ENCODE data around the gene FGF12.

The FGF12 gene

DNA sequence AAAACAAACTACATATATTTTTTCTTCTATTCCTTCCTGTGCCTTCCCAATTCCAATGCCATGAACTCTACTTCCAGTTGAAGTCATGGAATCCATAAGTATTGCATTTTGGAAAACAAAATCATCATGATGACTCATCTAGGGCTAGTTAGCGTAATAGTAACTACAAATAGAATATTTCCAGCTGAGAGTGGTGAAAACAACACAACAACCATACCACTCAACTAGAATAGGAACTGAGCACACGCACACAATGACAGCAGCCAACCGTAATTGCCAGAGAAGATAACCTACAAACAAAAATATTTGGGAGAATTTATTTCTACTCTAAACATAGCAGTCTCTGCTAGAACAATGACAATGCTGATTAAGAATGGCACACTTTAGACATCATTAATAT lies 225.9 kb downstream of the FGF12 start:
- TF ChIP-seq ZFX (IDR thresholded peaks at IDR 0.05; ENCODE audit: borderline replicate concordance), result no peak
- TF ChIP-seq, protein P1, sequence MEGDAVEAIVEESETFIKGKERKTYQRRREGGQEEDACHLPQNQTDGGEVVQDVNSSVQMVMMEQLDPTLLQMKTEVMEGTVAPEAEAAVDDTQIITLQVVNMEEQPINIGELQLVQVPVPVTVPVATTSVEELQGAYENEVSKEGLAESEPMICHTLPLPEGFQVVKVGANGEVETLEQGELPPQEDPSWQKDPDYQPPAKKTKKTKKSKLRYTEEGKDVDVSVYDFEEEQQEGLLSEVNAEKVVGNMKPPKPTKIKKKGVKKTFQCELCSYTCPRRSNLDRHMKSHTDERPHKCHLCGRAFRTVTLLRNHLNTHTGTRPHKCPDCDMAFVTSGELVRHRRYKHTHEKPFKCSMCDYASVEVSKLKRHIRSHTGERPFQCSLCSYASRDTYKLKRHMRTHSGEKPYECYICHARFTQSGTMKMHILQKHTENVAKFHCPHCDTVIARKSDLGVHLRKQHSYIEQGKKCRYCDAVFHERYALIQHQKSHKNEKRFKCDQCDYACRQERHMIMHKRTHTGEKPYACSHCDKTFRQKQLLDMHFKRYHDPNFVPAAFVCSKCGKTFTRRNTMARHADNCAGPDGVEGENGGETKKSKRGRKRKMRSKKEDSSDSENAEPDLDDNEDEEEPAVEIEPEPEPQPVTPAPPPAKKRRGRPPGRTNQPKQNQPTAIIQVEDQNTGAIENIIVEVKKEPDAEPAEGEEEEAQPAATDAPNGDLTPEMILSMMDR (IDR thresholded peaks at IDR 0.05), result no peak
- no peak overlapping the region for H3K27ac ChIP-seq

DNA sequence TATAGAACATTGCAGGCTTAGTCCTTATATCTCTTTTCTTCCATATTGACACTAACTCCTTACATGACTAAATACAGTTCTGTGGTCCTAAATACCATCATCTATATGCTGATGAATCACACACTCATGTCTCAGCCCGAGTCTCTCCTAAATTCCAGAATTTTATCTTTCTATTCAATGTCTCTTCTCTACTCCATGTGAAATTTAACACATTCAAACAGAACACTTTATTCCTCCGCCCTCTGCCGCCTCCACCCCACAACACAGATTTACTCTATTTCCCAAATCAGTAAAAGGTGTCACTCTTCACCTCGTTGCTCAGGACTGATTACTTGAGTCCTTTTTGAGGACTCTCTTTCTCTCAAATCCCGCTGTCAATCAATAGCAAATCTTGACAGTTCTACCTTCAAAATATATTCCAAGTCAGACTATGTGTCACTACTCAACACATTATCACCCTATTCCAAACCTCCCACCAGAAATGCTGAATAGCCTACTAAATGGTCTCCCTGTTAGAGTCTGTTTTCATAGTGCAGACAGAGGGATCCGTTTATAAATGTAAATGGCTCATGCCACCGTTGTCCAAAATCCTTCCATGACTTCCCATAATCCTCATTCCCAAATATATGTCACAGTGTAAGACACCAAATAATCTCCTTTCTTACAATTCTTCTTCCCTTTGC lies 230.3 kb downstream of the FGF12 start:
- H3K27ac ChIP-seq, result no peak overlapping the region
- TF ChIP-seq ZFX (IDR thresholded peaks at IDR 0.05; ENCODE audit: borderline replicate concordance), result no peak
- TF ChIP-seq, protein P1 (IDR thresholded peaks at IDR 0.05), result no peak

DNA sequence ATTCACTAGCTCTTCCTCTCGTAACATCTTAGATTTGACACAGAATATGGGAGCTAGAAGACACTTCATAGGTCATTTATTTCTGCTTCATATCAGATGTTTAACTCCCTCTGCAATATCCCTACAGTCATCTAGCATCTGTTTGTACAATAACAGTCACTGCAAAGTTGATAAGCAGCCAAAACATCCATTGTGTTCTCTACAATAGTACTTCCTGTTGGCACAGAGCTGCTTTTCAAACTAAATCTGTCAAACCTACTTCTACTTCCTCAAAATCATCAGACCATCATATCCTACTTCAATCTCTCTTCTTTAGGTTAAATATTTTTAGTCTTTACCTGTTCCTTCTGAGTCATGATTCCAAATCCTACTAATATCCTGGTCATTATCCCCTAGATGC lies 233.2 kb downstream of the FGF12 start:
- no peak for TF ChIP-seq ZFX (IDR thresholded peaks at IDR 0.05; ENCODE audit: borderline replicate concordance)
- TF ChIP-seq, protein P1 (IDR thresholded peaks at IDR 0.05), result no peak
- no peak overlapping the region for H3K27ac ChIP-seq

DNA sequence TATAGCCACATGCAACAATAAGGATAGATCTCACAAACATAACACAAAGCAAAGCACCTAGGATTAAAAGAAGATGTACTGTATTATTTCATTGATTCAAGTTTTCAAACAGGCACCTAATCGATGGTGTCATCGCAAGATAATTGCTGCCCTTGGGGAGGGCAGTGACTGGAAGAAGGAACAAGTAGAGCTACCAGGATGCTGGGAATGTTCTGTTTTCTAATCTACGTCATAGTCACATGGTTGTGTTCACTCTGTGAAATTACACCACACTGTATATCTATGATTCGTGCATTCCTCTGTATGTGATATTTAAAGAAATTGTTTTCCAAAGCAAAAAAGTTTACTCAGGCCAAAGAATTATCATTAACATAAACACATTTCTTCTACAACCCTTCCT lies 236.6 kb downstream of the FGF12 start:
- TF ChIP-seq ZFX (IDR thresholded peaks at IDR 0.05; ENCODE audit: borderline replicate concordance), result no peak
- TF ChIP-seq, protein P1 (IDR thresholded peaks at IDR 0.05), result no peak
- H3K27ac ChIP-seq, result no peak overlapping the region

DNA sequence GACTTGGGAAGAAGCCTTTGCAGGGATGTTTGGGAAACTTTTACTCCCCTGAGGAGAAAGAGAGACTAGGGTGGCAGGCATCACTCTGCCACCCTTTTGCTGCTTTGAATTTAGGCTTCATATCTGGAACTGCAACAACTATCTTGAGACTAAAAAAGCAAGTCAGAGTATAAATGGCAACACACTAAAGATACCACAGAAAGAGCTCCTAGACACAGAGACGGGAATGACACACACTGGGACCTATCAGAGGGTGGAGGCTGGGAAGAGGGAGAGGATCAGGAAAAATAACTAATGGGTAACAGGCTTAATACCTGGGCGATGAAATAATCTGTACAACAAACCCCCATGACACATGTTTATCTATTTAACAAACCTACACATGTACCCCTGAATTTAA lies 237.8 kb downstream of the FGF12 start:
- no peak for TF ChIP-seq ZFX (IDR thresholded peaks at IDR 0.05; ENCODE audit: borderline replicate concordance)
- no peak overlapping the region for H3K27ac ChIP-seq

- TF ChIP-seq ZFX (IDR thresholded peaks at IDR 0.05; ENCODE audit: borderline replicate concordance), result no peak
- TF ChIP-seq, protein P1 (IDR thresholded peaks at IDR 0.05), result no peak
These were observed 240.3 kb downstream of the FGF12 start for GRCh38 chr3:192487033-192487432.

GRCh38 chr3:192482809-192483208 lies 244.5 kb downstream of the FGF12 start:
- no peak overlapping the region for H3K27ac ChIP-seq
- TF ChIP-seq, protein P1 (IDR thresholded peaks at IDR 0.05), result no peak
- no peak for TF ChIP-seq ZFX (IDR thresholded peaks at IDR 0.05; ENCODE audit: borderline replicate concordance)

More at GRCh38 chr3:192487033-192487432, 240.3 kb downstream of the FGF12 start:
- no peak overlapping the region for H3K27ac ChIP-seq

- no peak overlapping the region for H3K27ac ChIP-seq
- TF ChIP-seq ZFX (IDR thresholded peaks at IDR 0.05; ENCODE audit: borderline replicate concordance), result no peak
- TF ChIP-seq, protein P1 (IDR thresholded peaks at IDR 0.05), result no peak
These were observed 244.9 kb downstream of the FGF12 start for GRCh38 chr3:192482391-192482790.
